Astrocyte of the cerebellum (primary cell): Measurements from ENCODE around the gene TAF1B.
"Not testable (repeated sequence)": the region's sequence is repeated elsewhere in the genome, so short reads cannot be mapped to it uniquely, and the experiment has no call there.

Experiments
- DNase-seq: peaks from one replicate; pipeline ENCODE4 v3.0.0-alpha.2; 2011; ENCODE audit warnings: low read depth
- H3K4me3 ChIP-seq: 2 replicates; pipeline ENCODE4 v1.5.1; 2011; ENCODE audit warnings: mild to moderate bottlenecking, low read depth, low read length, moderate library complexity
- CTCF ChIP-seq: IDR thresholded peaks from 2 replicates; pipeline ENCODE4 v1.5.1; 2012; ENCODE audit warnings: low read length, low read depth, moderate library complexity, mild to moderate bottlenecking; ENCODE audit errors: missing control alignments
- in situ Hi-C: cut with HindIII; loops from 2 replicates; pipeline ENCODE4 v1.10.0; 2017; ENCODE audit warnings: low sequenced_read_pairs

Gene TAF1B

GRCh38 chr2:9857814-9858729 is 14.8 kb downstream of the TAF1B start:
- TF ChIP-seq CTCF, result no peak
- in situ Hi-C loops, result no loop called here
- DNase-seq, result no peak
- no peak overlapping the region for H3K4me3 ChIP-seq

- no peak for DNase-seq
- no peak overlapping the region for H3K4me3 ChIP-seq
- in situ Hi-C loops, result no loop called here
- TF ChIP-seq CTCF, result no peak
Observed at GRCh38 chr2:9858730-9859068, 15.4 kb downstream of the TAF1B start.

- in situ Hi-C loops, H3K4me3 ChIP-seq, DNase-seq: not testable (repeated sequence)
Observed at GRCh38 chr2:9860922-9861580, 17.8 kb downstream of the TAF1B start.

GRCh38 chr2:9867881-9868280 is 24.6 kb downstream of the TAF1B start:
- no peak for TF ChIP-seq CTCF
- H3K4me3 ChIP-seq, result no peak overlapping the region
- in situ Hi-C loops, result no loop called here
- no peak for DNase-seq

GRCh38 chr2:9873337-9873736 is 30.1 kb downstream of the TAF1B start:
- H3K4me3 ChIP-seq, result no peak overlapping the region
- TF ChIP-seq CTCF, result no peak
- DNase-seq, result no peak
- in situ Hi-C loops, result no loop called here

GRCh38 chr2:9877026-9877425 is 33.8 kb downstream of the TAF1B start:
- no peak for TF ChIP-seq CTCF
- H3K4me3 ChIP-seq, result no peak overlapping the region
- DNase-seq, result no peak
- in situ Hi-C loops, result no loop called here

- no peak for DNase-seq
- no peak for TF ChIP-seq CTCF
- in situ Hi-C loops, result no loop called here
- no peak overlapping the region for H3K4me3 ChIP-seq
Observed at GRCh38 chr2:9877726-9878125, 34.5 kb downstream of the TAF1B start.
